G401.6 (cell line): Measurements from ENCODE around the gene PPP1R3E.
"Not testable (repeated sequence)": the region's sequence is repeated elsewhere in the genome, so short reads cannot be mapped to it uniquely, and the experiment has no call there.

ENCODE experiments used
- FAIRE-seq: peaks from 2 replicates; lab custom pipeline; 2012; peaks lifted over from hg19 to GRCh38; lab: Jason Lieb, UNC

PPP1R3E gene

DNA sequence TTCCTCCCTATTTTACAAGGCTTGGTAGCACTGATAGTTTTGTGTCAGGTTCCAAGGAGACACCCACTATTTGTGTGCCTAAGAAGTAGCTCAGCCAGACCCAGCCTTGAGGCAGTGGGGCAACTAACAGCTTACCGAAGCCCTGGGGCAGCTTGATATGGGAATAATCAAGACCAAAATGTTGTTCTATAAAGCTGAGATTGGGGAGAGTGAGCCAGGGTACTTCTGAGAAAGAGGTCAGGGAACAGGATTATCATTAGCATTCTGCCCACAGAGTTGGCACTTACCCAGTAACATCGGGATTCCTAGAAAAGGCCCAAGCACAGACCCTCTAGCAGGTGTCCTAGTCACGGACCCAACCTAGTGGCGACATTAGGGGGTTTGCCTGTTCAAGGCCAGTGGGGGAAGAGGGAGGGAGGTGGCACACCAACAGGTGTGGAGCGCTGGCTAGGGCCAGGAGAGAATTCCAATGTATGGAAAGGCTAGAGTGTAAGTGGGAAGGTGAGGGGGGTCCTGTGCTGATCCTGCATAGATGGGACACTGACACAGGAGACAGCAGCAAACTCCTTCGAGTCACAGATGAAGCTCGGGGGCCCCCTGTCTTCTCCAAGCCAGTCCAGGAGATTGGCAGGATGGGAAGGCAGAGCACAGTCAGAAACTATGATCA, 4.9 kb downstream of the PPP1R3E start:
- no peak for FAIRE-seq

- no peak for FAIRE-seq
These were observed 5.6 kb downstream of the PPP1R3E start for GRCh38 chr14:23297096-23297495.

DNA sequence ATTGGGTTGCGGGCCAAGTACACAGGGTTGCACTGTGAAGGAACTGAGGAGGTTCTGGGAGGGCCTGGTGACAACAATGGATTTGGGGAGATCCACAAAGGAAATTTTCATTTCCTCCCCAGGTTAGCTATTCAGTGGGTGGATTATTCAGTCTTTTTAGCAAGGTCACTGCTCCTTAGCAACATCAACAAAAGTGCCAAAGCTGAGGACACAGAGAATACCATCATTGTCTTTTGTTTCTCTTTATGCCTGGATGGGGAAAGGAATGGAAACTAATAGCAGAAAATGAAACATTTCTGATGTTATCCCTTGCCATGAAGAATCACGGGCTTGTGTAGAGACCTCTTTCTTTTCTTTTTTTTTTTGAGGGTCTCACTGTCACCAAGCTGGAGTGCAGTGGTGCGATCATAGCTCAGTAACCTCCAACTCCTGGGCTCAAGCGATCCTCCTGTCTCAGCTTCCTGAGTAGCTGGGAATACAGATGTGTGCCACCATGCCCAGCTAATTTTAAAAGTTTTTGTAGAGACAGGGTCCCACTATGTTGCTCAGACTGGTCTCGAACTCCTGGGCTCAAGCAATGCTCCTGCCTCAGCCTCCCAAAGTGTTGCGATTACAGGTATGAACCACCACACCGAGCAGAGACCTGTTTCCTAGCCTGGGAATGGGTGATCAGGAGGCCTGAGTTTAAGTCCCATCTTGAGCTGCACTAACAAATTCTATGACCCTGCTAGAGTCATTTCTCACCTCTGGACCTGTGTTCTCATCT, 6.5 kb downstream of the PPP1R3E start:
- FAIRE-seq: no peak

- peak; percentile 13 for FAIRE-seq
These were observed 7.7 kb downstream of the PPP1R3E start for GRCh38 chr14:23294734-23295561.

- no peak for FAIRE-seq
These were observed 15.7 kb downstream of the PPP1R3E start for GRCh38 chr14:23286902-23287479.

DNA sequence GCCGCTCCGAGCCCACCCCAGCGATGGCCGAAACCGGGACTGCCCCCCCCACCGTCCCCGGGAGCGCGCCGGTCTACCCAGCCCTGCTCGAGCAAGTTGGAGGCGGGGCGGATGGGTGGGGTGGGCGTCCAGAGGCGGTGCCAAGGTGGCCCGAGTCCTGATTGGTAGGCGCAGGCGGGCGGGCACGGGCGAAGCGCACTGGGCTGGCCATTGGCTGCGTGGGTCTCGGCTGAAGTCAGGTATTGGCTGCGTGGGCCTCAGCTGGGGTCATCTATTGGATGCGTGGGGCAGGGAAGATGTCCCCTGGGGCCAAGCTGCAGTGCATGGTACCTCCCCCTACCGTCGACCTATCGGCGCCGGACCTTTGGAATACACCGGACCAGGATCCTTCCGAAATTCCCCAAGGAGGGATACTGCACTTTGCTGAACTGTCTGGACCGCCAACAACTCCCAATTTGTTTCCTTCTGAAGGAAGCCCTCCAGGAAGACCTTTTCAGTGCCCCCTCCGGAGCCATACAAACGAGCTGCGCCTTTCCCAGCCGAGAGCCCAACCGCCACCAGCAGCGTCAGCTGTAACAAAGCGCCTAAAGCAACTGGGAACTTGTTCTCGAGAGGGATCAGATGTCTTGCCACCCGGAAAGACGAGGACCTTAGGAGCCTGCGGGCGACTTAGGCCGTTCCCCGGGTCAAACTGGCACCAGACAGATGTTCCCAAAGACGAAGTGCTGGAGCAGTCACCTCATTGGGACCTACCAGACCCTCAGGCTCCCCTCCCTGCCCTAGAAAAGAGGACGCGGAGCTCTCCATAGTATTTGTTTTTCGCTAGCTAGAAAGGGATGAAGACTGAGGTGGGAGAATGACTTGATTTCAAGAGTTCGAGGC, 16.4 kb downstream of the PPP1R3E start, which contains the start of gene HOMEZ:
HOMEZ (minus strand) TSS at position 113 of the 882 bp plus-strand sequence. CDS start 180 bp downstream, outside the sequence.
- peak; percentile 98 for FAIRE-seq

DNA sequence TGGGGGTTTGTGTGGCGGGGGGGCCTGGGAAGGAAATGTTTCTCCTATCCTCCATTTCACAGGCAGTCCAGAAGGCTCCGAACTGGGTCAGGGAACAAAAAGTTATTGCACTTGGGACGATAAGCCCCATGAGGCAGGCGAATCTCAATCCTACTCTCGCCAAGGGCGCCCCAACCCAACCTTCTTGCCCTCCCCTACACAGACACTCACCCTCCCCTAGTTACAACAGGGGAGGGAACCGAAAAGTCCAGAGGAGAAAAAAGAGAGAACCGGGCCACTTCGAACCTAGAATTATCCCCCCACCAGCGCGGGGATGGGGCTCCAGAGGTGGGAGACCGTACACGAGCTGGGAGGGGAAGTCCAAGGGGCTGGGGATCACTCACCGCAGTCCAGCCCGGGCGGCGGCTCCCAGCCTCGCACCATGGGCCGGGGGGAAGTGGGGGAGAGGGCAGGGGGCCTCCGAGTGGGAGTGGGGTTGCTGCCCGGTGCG, 17.1 kb downstream of the PPP1R3E start:
- FAIRE-seq: no peak

GRCh38 chr14:23284654-23285529, 17.8 kb downstream of the PPP1R3E start:
- FAIRE-seq: no peak

GRCh38 chr14:23281247-23281646, 21.4 kb downstream of the PPP1R3E start:
- FAIRE-seq: no peak

GRCh38 chr14:23277928-23278327, 24.7 kb downstream of the PPP1R3E start:
- not testable (repeated sequence) for FAIRE-seq

GRCh38 chr14:23277189-23277588, 25.5 kb downstream of the PPP1R3E start:
- FAIRE-seq: no peak

GRCh38 chr14:23275412-23275811, 27.2 kb downstream of the PPP1R3E start:
- FAIRE-seq: no peak

GRCh38 chr14:23269193-23269592, 33.5 kb downstream of the PPP1R3E start:
- FAIRE-seq: no peak

GRCh38 chr14:23260849-23261248, 41.8 kb downstream of the PPP1R3E start:
- FAIRE-seq: not testable (repeated sequence)

GRCh38 chr14:23259426-23259825, 43.2 kb downstream of the PPP1R3E start:
- FAIRE-seq: no peak

DNA sequence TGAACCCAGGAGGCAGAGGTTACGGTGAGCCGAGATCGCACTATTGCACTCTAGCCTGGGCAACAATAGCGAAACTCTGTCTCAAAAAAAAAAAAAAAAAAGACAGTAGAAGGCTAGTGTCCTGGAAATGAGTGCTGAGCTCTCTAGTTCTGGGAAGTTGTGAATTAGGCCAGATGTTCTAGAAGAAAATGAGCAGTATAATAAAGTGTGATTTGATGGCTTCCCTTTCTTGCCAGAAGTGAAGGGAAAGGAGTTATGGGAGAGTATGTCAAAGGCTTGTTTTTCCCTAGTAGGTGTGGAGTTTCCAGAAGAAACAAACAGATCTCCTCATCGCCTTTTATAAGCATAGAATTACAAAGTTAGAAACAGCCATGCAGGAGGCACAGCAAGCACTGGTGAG, 44.4 kb downstream of the PPP1R3E start:
- no peak for FAIRE-seq

DNA sequence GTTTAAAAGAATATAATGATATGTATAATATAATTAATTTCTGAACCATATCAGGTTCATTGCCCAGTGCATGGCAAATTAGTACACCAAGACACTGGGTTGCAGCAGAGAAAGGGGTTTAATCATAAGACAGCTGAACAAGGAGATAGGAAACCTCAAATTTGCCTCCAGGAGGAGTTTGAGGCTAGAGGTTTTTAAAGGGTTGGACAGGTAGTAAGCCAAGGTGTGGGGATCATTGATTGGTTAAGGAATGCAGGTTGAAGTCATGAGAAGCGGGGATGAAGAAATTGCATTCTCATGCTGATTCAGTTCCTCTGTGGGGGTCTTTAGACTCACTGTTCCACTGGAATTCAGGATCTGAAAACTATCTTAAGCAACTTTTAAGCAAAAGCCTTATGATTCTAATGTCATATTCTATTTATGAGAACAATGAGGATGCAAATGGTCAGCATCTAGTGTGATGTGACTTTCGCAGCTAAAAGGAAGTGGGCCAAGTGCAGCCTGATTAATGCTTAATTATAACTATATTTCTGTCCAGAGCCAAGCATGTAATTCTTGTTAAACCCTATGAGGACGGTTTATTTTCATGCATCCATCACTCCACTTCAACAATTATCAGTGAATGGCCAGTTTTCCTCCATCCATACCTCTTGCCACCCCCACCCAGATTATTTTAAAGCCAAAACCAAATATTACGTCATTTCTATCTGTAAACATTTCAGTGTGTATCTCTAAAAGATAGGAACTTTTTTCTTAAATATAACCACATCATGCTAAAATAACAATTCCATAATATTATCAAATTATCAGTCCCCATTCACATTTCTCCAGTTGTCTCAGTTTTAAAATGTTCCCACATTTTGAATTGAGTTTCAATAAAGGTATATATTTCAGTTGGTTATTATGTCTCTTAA, 50.0 kb downstream of the PPP1R3E start:
- FAIRE-seq: peak; percentile 30

DNA sequence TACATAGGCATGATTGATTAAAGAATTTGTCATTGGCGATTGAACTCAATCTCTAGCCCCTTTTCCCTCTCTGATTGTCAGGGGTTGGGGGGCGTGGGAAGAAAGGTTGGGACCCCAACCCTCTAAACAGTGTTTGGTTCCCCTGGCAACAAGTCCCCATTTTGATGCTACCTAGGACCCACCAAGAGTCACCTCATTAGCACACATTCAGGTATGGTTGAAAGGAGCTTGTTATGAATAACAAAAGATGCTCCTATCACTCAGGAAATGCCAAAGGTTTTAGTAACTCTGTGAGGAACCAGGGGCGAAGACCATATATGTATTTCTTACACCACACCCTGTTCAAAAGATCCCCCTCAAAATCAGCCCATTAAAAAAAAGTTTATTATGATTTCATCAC, 50.7 kb downstream of the PPP1R3E start:
- no peak for FAIRE-seq

- no peak for FAIRE-seq
These were observed 52.8 kb downstream of the PPP1R3E start for GRCh38 chr14:23249824-23250223.
